Left renal pelvis (tissue), 4 donors: ENCODE data around the gene GRIK2. TPM values are rescaled to one million over a fixed set of nuclear protein-coding genes. Genes with fewer than 3 reads are reported as not detected.
A peak's percentile ranks its signal among the peaks of the same experiment; 100 is the strongest.

ENCODE experiments used
- DNase-seq, 4 donors: peaks; one replicate each; pipeline ENCODE4 v3.0.0-alpha.2; 2013; ENCODE audit warnings: low read depth in 4 of 4, low spot score in 3 of 4
- polyA plus RNA-seq, 4 donors: library from polyadenylated mRNA; unstranded; fragments of 120-200 nt; gene quantifications; one replicate each; pipeline ENCODE4 v1.2.1, GENCODE V29; 2013; ENCODE audit not compliant: insufficient read length in 4 of 4

The GRIK2 gene
- polyA plus RNA-seq, 4 donors = 1.3 to 18.0 (median 14.9) TPM

DNA sequence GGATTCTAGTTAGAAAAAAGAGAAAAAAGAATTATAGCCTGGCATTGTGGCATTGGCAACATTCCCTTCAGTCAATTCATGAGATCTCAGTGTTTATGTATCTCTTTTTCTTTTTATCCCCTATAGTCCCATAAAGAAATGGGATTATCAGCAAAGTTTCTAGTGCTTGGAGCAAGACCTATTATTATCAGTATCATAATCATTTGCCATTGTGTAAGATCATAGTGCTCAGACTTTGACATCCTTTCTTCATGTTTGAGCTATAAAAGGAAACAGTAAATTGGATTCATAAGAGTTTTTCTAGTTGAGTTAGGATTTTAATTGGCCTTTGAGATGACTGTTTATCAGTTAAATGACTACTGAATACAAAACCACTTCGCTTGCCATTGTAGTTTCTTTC lies 295.6 kb downstream of the GRIK2 start:
- no peak for DNase-seq

DNA sequence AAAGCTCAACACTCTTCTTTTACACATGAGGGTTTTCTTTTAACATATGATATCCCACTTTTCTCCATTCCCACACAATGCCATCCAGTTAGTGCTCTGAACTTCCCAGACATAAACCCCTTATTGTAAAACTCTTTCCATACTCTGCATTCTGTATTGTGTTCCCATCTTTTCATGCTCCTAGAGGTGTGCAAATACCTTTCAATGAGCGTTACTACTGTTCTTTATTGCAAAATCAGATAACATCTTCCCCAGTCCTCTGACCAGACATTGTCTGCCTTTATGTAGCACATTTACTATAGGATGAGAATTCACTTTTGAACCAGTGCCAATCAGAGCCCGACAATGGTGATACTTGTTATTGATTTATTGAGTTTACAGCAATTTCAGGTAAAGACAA lies 296.2 kb downstream of the GRIK2 start:
- DNase-seq = no peak

DNA sequence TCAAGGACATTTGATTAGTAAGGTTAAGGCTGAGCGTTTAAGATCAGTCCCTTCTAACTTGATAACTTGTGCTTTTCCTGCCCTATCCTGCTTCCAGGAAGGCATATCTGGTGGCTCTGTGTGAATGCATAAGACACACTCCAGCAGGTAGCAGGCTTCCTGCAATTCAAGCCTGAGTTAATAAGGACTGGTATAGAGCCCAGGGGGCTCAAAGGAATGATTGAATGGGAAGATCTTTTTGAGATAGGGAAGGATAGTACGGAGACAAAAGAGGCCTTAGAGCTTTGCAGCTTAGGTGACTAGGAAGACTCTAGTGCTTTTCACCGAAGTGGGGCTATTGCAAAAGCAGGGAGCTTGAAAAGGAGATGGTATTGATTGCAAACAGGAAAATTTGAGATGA lies 307.1 kb downstream of the GRIK2 start:
- no peak for DNase-seq

DNA sequence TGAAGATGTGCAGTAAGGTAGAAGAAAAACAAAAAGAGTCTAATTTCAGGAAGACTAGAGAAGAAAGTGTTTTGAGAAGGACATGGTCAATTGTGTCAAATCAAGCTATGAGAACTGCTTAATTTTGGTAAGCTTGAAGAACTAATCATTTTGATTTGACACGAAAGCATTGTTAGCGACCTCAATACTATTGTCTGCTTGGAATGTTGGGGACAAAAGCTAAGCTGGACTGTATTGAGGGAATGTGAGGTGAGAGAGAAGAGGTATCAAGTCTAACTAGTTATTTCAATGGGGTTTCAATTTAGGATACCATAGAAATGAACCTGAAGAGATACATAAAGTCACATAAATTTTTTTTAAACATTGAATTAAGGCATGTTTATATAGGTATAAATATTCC lies 309.8 kb downstream of the GRIK2 start:
- DNase-seq = no peak

DNA sequence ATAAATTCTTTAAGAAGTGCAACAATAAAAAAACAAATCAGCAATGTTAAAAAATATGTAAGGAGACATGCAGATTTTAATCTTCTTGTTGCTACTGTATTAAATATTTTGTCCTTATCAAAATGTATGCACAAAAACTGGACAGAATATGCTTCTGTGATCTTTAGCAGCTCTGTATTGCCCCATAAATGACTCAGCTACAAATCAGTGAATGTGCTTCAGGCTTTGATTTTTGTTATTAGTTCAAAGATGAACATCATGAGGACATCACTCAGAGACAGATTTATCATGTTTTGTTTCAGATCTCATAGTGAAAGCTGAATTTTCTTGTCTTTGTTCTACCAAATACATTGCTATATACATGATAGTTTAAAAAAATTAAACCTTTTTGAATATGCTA lies 312.4 kb downstream of the GRIK2 start:
- no peak for DNase-seq

DNA sequence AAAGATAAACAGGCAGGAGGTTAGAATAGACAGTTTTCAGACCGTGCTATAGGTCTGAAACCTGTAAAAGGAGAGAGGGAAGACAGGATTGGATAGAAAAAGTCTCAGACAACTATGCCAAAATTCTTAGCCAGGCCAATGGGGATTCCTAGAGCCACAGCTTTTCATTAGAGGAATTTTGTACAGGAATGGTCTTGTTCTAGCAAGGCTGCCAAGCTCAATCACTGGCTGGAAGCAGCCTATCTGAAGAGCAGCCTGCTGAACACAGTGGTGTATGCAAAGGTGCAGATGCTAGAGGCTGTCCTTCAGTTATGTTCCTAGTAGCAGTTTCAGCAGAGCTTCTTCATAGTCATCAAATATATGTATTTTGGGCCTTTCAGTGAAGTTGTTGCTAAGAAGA lies 313.1 kb downstream of the GRIK2 start:
- no peak for DNase-seq

DNA sequence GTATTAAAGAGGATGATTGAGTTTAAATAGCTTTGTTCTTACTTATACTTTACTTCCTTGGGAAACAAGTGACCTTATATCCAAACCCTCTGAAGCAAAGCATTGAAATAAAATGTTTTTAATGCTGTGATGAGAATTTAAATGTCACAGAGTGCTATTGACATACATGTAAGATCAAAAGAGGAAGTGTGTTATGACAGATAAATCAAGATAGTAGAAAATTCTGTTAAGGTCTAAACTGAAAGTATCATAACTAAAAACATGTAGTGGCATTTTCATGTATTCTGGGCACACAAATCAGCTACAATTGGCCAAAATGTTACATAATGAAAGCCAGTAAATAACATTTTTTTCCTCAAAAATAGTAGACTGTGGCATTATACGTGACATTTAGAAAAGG lies 318.0 kb downstream of the GRIK2 start:
- DNase-seq = no peak

DNA sequence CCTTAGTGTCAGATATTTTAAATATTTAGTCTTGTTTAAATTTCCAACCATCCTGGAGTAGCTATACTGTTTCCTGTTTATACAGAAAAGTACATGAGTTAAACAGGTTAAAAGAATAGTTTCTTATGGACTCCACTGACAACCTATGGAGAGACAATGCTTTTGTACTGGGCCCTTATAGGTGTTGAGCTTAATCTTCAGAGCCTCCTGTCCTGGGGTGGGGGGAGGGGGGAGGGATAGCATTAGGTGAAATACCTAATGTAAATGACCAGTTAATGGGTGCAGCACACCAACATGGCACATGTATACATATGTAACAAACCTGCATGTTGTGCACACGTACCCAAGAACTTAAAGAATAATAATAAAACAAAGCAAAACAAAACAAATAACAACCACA lies 322.9 kb downstream of the GRIK2 start:
- DNase-seq = no peak

DNA sequence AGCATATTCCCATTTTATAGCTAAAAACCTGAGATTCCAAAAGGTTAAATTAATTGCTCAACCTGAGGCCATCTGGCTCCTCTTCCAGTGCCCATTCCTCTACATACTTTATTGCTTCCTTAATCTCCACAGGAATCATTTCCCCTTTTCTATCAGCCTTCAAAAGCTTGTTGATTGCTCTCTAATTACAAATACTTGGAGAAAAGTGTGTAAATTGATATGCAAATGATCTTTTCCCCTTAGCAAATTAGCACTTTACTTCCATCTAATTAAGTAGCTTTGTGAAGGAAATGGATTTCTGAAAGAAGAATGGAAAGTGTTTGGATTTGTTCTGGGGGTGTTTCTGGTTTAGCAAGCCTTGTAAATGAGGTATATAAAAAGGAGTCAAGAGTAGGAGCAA lies 323.3 kb downstream of the GRIK2 start:
- DNase-seq = no peak

DNA sequence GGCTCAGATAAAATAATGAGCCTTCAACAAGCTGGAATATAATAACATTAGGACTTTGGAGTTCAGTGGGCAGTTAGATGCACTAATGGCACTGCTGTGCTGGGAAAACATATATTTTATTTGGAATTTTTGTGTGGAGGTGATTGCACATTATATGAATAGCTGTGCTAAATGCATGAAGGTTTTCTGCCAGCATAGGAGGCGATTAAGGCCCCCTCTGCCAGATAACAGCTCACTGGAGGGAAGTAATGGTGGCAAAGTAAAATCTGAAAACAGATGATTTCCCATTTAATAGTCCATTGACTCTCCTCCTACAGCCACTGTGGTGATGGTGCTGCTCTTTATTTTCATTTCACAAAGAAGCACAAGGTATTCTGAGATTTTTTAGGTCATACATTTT lies 326.0 kb downstream of the GRIK2 start:
- no peak for DNase-seq

DNA sequence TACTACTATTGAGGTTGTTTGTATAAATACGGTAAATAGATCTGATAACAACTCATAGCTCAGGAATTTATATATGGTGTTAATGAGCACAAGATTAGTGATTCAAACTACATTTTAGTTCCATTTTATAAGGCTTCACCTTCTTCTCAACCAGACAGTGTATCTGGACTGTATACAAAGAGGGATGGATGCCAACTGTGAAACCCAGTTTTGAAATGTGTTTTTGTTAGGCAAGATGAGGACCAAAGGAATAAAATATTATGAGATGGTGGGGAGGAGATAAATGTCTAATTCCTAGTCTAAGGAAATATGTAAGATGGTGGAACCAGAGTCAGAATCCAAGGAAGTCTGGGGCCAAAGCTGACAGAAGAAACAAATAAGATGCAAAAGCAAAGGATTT lies 329.0 kb downstream of the GRIK2 start:
- DNase-seq = no peak

DNA sequence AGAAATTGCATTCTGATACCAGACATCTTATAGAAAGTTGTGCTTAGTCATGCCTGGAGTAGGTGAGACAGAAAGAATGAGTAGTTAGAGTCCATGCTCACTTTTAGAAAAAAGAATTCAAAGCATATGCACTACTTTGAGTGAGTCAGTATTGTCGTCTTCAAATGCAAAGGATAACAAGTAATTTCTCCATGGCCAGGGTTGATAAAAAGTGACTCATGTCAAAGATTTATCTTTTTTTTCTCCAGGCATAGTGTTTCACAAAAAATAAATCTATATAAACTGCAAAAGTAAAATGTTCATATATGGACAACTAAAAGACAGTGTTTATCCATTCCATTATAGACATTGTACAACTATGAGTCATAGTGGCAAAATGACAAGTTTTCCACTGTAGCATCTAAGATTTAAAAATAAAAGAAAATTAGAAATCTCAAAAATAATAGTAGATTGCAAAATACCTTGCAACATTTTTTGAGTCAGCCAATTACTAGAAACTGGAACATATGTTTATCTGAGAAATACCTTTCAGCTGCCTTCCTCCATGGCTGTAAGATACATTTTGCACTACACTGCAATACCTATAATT lies 329.6 kb downstream of the GRIK2 start:
- DNase-seq = no peak

DNA sequence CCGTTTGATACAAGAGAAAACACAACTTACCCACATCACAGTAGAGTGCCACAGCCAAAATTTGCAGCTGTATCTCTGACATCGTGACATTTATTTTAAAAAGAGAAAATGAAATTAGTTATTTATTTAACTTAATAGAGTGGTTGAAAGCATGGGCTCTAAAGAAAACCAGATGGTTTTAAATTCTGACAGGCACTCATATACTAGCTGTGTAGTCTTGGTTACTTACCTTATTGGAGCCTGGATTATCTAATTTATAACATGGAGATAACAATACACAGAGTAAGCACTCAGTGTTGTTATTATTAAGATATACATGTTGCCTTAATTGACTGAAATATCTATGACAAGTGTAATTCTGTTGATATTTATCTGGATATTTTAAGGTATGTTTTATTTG lies 334.9 kb downstream of the GRIK2 start:
- DNase-seq = no peak

DNA sequence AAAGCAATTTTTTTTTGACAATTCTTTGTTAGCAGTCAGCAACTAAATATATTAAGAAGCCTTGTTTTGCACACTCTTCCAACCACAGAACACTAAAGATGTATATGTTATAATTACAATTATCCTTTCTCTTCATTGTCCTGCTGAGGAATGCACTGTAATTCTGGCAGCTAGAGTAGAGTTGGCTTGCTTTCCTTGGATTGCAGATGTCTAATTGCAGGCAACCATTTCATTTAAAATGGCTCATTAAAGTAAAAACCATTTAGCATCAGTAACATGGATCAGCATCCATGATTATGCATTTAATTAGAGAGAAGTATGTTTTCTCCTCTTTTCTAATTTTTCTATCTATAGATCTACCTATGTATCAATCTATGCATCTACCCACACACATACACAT lies 335.4 kb downstream of the GRIK2 start:
- DNase-seq = no peak

DNA sequence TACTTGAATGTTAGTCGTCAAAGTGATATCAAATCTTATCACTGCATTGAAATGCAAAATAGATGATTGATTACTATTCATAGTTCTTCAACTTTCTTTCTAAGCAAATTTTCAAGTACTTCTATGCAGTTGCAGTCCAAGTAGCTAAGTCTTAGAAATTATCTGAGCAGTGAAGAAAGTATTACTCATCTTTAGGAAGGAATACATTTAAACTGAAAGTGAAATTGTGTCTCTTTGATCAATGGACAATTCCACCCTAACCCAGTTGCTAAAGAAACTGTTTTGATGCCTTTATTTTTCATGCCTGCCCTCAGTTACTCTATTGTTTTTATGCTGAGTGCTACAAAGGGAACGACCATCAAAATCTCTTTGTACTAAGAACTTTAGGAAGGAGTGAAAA lies 337.4 kb downstream of the GRIK2 start:
- no peak for DNase-seq

DNA sequence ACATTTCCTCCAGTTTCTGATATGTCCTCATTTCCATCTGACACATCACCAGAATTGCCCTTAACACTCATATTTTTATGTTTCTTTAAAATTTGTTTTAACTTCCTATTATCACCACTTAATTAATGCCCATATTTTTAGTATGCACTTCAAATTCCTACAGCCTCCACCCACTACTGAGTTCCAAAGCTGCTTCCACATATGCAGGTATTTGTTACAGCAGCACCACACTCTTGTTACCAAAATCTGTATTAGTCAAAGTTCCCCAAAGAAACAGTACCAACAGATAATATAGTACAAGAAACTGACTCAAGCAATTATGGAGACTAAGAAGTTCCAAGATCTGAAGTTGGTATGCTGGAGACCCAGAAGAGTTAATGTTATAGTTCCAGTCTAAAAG lies 340.4 kb downstream of the GRIK2 start:
- DNase-seq = no peak

DNA sequence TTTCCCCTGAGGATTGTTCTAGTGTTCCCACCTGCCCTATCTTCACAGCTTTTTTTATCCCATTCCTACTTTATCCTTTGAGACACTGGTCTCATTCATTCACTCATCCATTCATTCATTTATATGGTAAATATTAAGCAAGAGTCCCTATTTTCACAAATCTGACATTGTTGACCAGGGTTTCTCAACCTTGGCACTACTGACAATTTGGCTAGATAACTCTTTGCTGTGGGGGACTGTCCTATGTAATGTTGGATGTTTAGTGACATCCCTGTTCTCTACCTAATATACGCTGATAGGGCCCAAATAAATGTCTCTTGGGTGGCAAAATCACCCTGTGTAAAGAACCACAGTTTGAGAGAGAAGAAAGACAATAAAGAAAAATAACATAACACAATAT lies 345.0 kb downstream of the GRIK2 start:
- no peak for DNase-seq

DNA sequence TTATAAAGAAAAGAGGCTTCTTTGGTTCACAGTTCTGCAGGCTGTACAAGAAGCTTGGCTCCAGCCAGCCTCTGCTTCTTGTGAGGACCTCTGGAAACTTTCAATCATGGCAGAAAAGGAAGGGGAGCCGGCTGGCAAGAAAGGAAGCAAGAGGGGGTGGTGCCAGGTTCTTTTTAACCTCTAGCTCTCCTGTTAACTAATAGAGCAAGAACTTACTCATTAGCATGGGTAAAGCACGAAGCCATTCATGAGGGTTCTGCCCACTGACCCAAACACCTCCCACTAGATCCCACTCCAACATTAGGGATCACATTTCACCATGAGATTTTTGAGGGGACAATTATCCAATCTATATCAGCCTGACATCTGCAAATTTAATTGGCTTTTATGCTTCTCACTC lies 347.1 kb downstream of the GRIK2 start:
- DNase-seq = no peak

DNA sequence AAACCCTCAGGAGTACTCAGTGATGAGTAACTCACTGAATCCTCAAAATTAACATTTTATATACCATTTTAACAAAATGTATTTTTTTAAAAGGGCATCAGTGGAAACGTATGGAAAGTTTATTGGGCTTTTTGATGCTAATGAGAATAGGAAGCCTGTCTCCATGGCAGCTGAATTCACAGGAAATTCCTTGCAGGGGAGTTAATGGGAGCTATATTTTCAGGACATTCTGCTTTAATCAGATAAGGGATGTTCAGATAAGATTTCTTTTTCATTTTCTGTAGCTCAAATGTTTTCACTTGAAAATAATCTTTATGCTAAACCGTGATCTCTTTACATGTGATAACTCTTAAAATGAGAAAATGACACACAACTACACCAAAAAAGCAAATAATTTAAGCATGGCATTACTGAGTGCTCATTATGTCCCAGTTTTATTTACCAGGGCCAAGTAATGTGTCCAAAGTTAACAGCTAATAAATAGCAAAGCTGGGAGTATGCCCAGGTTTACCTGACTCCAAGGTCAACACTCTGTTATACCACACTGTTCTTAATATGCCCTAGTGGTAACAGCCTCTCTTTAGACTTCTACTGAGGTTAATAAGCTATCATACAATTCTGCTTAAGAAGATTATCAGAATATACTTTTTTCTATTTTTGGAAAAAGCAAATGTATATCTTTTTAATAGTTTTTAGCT lies 348.1 kb downstream of the GRIK2 start:
- DNase-seq = no peak

DNA sequence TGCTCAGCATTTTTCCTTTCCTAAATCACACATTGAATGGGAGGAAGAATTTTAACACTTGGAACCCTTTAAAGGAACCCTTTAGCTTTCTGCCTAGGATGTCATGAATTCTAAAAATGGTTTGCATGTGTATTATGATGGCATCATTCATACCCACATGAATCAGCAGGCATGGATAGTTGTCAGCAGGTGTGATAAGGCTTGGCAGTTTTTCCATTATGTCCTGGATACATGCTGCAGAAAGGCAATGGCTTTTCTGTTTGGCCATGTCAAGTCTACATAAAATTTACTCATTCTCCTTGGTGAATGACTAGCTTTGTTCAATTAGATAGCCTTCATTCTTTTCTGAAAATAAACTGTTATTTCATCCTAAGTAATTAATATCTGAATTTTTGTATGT lies 353.7 kb downstream of the GRIK2 start:
- DNase-seq = no peak

DNA sequence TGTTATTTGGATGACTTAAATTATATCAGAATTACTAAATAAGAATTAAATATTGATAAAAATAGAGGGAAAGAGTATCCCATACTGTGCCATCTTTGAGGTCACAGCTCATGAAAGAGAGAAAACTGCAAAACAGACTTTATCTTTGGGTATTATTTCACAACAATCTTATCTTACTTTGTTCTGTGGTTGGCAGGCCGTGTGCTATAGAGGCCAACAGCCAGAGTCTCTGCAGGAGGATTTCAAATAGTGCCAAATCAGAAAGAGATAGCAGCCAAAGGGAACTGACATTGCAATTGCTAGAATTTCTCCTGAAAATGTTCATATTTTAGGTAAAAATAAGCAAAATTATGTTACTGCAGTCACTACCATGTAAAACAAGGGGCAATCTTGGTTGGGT lies 354.2 kb downstream of the GRIK2 start:
- no peak for DNase-seq

DNA sequence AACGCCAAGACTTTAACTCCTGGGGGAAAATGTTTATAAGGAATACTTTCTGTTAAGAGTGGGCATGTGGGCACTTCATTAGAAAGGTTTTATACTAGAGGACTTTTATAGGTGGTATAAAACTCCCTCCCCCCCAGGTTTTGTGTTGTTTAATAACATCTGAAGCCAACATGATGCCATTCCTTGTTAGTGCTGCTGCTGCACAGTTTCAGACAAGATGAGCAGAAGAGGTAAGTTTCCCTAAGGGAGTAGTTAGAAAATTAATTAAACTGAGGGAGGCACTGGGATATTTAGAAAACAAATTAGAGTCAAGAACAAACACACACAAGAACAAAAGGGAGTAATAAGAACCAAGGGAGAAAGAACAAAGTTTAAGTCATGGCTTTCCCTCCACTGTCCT lies 362.4 kb downstream of the GRIK2 start:
- DNase-seq = peak in 1 of 4 donors; percentile 3

DNA sequence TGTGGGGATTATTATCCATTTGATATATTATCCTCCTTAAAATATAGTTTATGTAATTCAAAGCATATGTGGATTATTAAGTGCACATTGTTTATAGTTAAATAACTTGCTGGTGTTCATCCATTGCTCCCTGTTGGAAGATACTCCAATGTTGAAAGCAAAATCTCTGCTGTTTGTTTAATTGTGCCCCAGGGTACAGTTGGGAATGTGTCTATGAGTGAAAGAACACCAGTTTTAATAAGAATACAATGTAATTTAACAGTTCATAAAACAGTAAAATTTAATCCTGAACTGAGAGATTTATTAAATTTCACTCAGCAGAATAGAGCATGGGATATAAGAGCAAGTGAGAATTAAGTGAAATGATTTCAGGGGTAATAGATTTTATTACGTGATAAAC lies 364.9 kb downstream of the GRIK2 start:
- DNase-seq = no peak
